GM18520 (cell line): ENCODE data around the gene ADORA1.

Source experiments
- ATAC-seq: cut with Tn5 transposase; IDR thresholded peaks from one replicate; pipeline ENCODE4 v1.9.1; 2021; ENCODE audit not compliant: unreplicated experiment

ADORA1 gene

DNA sequence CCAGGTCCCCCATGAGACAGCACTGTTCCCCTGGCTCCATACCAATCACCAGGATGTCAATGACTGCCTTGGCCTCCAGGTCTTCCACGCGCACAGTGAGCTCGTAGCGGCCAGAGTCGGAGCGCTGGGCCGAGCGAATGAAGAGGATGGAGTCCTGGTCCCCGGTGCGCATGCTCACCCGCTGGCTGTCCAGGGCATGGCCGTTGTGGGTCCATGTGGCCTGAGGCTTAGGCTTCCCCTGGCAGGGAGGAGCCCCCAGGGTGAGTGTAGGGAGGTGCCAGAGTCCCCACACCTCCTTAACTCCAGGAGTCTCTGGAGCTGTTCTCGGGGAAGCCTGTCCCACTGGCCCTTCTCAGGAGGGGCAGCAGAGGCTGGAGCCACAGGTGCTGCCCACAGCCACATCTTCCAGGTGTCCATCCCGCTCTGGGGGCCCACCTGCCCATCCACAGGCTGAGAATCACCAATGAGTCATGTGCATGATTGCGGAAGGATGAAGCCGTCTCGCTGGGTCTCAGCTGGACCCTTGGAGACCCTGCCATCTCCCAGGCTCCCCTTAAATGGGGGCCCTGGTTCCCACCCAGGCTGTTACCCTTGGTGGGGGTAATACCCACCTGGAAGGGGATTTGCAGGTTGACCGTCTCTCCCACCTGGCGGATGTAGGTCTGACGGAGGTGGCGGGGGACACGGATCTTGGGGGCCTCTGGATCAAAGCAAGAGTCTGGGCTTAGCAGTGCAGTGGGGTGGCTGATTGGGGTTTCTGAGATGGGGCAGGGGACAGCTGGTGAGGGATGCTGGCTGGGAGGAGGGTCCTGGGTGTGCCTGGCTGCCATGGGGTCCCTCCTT, 44.0 kb downstream of the ADORA1 start:
- no peak for ATAC-seq

DNA sequence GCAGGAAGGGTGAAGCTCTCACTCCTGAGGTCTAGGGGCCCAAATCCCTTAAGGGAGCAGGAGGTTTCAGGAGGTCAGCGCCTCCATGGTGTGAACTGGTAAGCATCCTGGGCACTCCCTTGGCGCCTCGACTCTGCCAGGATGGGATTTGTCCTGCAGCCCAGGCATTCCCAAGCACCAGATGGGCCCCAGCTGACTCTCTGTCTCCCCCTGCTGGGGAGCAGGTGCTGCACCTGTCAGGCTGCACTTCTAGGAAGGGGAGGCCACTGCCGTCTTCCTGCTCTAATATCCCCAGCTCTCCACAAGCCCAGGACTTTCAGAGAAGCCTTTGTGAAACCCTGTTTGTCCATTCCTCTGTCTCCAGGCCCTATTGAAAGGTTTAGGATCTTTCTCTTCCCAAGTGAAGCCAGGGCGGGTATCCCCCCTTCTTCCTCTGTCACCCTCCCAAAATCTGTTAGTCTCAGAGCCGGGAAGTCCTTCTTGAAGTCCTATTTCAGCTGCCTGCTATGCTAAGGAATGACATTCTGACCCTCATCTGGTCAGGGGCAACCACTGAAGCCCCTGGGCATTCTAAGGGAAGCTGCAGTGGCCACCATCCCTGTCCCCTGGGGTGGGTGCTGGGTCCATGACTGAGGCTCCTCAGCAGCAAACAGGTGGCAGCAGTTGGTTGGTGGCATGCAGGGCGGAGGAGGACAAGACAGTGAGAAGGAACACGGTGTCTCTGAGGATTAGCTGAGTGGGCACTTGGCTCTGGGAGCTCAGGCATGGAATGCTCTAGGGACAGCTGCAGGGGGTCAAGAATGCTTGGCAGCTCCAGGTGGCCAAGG, 44.9 kb downstream of the ADORA1 start:
- ATAC-seq: no peak

DNA sequence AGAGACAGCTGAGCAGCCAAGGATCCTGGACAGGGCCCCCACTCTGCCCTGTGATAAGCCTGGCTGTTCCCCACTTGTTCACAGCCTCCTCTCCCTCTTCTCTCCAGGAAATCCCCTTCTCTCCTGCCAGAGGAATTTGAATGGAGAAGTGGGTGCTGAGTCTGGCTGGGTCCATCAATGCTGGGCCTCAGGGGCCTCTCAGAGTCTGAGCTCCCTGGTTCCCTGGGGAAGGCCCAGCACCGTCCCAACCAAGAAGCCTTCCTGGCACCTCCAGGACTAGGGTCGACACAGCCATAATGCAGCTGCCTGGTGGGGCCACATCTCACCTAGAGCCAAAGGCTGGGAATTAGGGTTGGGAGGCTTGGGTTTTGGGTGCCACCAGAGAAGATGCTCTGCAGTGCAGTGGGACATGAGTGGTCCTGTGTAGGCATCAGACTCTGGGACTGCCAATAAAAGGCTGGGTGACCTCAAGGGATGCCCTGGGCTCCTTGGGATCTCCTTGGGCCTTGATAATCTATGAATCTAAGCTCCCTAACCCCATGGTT, 45.6 kb downstream of the ADORA1 start:
- ATAC-seq: no peak

DNA sequence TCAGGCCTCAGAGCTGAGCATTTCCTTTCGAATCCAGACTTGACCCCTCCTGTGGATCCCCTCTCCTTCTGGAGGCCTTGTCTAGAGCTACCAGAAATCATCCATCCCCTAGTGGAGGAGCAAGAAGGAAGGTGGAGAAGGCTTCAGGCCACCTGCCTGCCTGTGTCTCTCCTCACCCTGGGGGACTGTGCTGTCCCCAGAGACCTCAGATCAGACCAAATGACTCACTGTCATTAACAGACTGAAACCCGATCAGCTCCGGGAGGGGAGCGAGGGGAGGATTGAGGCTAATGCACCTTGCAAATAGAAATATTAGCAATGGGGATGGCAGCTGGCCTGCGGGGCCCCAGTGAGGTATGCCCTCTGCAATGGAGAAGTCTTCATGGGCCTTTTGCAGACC, 46.0 kb downstream of the ADORA1 start:
- peak; percentile 79 for ATAC-seq

DNA sequence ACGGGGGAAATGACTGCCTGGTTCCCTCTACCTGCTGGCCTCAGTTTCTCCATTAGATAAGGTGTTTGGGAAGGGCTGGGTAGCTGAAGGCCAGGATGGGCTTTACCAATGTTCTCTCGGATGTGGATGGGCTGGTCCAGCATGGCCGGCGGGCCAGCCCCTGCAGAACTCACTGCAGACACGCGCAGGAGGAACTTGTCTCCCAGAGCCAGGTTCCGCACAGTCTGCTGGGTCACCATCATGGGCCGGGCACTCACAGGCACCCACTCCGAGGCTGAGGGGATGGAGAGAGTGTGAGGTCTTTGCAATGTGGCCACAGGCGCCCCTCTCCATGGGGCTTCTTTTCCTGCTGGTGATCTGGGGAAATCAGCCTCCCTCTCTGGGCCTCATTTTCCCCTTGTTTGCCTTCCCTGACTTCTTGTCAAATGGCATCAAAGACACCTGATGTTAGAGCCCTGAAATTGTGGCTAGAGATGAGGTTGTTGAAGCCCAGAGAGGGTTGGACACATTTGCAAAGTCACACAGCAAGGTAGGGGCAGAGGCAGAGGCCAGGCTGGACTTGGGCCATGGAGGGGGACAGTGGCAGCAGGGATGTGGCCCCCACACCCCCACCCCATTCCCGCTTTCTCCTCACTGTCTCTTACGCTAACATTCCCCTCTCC, 46.9 kb downstream of the ADORA1 start:
- no peak for ATAC-seq

DNA sequence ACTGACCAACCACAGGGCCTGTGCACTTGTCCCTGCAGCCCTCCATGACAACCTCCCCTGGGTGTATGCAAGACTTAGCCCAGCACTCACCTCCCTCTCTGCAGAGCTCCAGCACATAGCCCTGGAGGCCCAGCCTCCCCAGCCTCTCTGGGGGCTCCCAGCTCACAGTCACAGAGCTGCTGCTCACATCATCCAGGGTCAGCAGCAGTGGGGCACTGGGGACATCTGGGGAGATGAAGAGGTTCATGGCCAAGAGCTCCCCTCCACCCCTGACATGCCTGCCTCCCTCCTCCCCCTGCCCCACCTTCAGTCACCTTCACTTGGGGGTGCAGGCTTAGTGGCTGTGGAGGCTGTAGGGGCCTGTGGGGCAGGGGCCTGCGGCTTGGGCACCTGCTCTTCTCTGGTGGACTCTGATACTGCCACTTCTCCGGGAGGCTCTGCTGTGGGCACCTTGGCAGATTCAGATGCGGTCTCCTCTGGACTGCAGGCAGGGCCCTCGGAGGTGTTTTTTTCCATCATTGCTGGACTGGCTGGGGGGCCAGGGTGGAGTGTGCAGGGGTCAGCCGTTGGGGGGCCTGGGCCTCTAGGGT, 47.8 kb downstream of the ADORA1 start, which contains the start of gene MYBPH:
TSS of gene MYBPH (minus strand) at position 590 of the 590 bp plus-strand sequence. CDS start at position 519, 71 bp downstream.
- no peak for ATAC-seq

DNA sequence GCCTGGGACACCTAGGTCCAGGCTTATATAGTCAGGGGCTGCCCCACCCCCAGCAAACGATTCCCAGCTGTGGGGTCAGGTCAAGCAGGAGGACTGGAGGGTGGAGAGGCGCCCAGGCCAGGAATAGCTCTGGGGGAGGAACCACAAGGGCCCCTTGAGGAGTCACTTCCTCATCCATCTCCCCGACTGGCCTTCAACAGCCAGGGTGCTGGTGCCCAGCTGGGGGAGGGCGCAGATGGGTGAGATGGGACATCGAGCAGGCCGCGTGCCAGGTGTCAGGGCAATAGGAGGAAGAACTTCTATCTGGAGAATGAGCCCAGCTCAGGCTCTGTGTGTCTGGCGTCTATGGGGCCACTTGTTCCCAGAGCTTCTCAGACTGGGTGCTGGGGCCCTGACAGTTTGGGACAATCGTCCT, 48.3 kb downstream of the ADORA1 start:
- ATAC-seq: no peak

DNA sequence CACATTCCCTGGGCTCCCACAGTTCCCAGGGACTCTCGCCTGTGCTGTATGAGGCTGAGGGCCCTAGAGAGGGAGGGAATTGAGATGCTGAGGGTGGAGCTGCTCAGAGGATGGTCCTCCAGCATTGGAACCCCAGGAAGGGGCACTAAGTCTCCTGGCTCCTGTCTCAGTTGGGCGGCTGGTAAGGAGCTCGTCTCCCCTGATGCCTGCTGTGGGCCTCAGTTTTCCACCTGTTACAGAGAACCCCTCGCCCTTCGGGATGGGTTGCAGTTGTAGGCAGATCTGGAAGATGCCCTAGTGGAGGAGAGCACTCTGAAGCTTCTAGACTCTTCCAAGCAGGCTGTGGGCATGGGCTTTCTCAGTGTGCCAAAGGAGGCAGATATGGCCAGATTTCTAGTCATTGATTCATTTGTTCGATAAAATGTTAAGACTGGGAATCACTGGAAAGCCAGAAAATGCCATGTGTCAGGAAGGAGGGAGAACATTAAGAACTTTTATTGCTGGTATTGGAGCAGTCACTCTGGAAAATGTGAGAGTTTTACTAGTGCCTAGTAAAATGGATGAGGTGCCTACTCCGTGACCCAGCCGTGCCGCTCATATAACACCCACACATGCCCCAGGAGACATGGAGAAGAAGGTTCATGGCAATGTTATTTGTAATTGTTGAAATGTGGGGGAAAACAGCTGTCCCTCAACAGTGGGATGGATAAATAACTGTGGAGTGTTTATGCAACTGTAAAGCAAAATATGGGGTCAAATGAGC, 48.9 kb downstream of the ADORA1 start:
- no peak for ATAC-seq

DNA sequence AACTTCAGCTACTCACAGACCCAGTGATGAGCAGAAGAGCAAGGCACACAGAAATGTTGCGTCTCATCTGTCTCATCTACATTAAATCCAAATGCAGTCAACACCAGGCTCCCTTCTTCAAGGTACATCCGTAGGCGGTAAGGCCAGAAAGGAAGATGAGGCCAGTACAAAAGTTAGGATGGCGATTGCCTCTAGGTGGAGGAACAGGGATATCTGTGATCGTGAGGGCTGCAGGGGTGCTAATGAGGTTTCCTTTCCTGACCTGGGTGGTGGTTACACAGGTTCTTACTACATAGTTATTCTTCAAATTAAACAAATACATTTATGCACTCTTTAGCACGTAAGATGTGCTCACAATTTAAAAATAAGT, 49.5 kb downstream of the ADORA1 start:
- ATAC-seq: no peak

DNA sequence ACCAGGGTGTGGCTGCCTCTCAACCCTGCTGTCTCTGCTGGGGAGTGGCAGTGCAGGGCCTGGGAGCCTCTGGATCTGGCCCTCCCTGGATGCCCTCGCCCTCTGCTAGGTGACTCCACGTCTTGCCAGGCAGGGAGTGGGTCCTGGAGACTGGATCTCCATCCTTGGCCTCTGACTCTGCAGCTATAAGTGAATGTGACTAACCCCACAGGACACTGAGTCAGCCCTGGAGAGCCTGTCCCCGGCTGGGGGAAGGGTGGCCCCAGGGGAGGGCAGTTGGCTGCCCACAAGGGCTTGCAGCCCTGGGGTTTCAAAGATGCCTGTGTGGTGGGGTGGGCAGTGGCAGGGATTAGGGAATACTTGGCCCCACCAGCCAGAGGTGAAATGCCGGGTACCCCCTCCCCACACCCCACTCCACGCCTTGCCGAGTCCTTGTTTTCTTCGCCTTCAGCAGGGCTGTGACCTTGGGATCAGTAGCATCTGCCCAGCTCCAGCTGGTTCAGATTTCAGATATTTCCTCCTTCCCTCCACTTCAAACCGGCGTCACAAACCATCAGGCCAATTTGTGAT, 50.0 kb downstream of the ADORA1 start:
- no peak for ATAC-seq

DNA sequence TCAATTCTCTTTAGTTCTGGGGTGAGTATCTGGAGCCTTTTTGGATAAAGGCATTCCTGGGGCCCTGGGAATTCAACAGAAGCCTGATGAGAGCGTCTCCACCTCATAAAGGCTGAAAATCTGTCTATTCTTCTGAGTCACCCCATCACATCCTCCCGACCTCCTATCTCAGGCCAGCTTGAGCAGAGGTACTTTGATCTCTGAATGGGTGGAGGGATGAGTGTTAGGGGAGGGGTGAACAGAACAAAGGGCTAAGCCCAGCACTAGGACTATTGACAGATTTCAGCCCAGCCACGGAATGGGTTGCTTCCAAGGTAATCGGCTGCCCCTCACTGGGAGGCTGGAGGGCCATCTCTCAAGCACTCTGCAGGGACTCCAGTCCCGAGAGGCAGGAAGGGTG, 50.6 kb downstream of the ADORA1 start:
- ATAC-seq: no peak

DNA sequence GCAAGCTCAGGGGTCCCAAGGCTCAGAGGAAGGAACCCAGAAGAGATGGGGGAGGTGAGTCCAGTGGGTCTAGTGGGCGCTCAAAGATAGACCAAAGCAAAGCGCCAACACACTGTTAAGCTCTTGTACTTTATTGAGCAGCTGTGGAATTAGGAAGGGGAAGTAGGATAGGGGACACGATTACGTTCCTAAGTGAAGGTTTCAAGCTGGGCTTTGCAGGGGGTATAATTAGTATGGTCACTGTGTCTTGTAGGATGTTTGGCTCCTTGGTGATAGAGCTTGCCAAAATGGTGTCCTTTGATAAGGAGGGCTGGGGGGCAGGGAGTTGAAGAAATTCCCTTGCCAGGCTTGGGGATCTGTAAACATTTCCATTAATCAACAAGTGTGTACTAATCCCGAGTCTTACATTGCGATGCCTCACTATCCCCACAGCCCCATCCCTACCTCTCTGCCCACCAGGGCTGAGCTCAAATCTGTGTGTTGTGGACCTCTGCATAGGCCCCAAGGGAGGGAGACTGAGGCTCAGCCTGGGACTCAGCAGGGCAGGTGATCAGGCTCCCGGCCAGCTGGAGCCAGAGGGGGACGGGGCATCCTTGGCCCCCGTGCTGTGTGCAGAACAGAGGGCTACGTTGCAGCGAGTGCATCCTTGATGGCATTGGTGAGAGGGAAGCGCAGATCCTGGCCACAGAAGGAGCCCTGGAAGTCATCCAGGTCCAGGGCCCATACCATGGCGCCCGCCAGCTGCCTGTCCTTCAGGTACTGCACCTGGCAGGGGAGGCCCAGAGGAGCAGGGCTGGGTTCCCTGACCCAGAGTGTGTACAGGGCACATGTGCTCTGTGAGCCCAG, 51.5 kb downstream of the ADORA1 start:
- ATAC-seq: no peak

DNA sequence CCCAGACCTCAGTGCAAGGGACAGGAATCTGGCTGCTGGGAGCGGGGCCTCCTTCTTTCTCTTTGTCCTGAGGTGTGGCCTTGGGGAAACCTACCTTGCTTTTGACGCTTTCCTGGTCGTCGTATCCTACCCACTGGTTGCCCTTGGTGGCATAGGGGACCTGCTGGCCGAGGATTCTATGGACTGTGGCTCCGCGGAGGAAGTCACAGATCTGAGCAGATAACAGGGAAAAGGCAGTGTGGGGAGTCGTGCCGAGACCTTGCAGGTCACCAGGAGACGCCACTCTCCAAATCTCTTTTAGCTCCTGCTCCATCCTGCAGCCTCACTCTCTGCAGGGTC, 52.1 kb downstream of the ADORA1 start:
- no peak for ATAC-seq

DNA sequence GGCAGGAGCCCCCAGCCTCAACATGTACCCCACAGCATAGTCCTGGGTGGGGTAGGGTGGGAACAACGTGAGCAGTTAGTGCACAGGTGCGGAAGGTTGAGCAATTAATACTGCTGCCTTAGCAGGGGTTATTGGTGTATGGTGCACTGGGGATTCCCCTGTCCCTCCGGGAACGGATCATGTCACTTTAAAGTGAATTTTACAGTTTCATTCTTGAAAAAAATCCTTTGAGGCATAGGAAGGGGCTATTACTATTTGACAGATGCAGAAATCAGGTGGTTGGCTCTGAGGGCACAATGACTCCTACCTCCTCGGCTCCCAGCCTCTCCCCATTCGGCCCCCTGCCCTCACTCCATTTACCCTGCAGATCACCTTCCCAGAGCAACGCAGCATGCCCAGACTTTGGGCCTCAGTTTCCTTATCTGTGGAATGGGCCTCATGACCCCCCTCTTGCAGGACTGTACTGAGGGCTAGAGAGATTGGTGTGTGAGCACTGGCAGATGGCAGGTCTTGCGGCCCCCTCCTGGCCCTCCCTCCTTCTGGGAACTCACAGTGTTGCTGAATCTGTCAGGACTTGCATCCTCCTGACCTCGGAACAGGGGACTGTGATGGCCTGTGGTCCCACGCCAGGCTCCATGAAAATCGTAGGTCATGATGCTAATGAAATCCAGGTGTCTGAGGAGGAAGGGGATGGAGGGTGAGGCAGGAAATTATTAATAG, 53.2 kb downstream of the ADORA1 start:
- ATAC-seq: no peak

DNA sequence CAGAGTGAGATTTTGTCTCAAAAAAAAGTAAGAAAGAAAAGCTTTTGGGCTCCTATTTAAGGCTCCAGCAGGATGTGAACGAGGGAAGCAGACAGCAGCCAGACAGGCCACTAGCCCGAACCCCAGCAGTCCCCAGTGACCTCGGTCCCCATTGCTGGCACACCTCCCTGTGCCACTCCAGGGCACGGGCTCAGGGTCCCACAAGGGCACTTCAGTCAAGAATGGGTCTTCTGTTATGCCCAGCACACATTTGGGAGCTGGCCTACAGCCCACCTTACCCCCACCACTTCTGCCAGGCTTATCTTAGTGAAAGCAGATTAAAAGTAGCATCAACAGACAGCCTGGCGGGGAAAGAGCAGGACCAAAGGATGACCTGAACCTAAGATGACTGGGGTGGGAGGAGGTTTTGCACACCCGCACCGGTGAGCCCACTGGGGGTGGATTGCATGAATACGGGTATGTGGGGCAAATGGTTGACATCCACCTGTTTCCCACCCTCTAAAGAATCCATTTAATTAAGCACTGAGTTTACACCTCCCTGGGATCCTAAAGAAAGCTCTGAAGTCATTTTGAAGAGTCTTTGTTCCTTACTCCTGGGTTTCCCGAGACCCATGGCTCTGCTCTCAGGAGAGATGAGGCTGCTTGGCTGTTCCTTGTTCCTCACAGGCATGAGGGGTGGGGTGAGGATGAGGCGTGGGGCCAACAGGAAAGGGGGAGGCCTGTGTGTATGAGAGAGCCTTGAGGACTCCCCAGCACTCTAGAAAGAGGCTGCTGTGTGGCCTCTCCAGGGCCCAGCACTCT, 54.3 kb downstream of the ADORA1 start:
- ATAC-seq: no peak

DNA sequence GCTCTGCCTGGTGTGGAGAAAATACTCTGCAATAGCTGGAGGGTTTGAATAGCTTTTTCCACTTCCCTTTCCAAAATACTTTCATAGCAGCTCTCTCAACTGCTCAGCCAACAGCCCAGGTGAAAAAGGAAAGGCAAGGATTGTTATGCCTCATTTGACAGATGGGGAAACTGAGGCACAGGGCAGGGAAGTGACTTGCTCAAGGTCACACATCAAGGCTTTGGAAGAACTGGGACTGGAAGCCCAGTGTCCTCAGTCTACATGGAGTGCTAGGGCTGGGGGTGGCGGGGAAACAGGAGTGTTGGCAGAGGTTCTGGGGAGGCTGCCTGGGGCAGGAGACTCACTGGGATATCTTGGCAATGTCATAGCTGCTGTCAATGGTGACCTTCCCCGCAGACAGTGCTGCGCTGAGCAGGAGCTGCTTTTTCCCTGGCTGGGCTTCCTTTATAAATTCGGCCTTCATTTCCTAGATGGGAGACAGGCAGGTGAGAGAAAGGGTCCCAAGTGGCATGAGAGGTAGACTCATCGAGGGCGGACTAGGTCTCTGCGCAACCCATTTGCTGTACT, 54.9 kb downstream of the ADORA1 start:
- no peak for ATAC-seq

DNA sequence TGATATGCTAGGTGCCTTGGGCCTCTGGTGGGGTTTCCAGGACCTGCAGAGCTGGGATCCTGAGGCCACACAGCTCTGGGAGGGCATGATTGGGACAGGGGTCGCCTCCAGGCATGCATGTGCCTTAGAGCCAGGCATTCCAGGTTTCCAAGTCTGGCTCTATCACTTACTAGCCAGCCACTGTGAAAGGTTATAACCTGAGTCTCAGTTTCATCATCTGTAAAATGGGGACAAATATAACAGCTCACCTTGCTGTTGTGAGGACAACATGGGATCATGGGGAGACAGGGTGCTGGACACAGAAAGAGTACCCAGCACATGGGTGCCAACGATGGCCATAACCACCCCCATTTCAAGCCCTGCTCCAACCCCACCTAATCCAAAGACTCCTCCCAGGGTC, 56.3 kb downstream of the ADORA1 start:
- no peak for ATAC-seq
